ENCODE measurements around the gene PHF5A.
"Not testable (repeated sequence)": the region's sequence is repeated elsewhere in the genome, so short reads cannot be mapped to it uniquely, and the experiment has no call there.

PHF5A gene

GRCh38 chr22:41433480-41433879, 35.0 kb downstream of the PHF5A start:
- not testable (repeated sequence) for H3K27me3 ChIP-seq (ENCODE audit: insufficient read depth, low read length); H3K4me1 ChIP-seq (ENCODE audit: insufficient read depth, low read length); H3K4me3 ChIP-seq (ENCODE audit: low read length); H3K9me3 ChIP-seq (ENCODE audit: low read length); H2AFZ ChIP-seq (ENCODE audit: low read depth, low read length)
- peaks cover 62% of the 10 kb centered on the region for H3K36me3 ChIP-seq (ENCODE audit: insufficient read depth, low read length)

GRCh38 chr22:41431656-41432055, 36.8 kb downstream of the PHF5A start:
- Histone ChIP-seq H3K4me3 (ENCODE audit: low read length) (no peak overlapping the region), H3K4me1 (ENCODE audit: insufficient read depth, low read length) (no peaks in the 10 kb centered on the region), H2AFZ (ENCODE audit: low read depth, low read length) (no peak overlapping the region), H3K27me3 (ENCODE audit: insufficient read depth, low read length) (no peaks in the 10 kb centered on the region), H3K9me3 (ENCODE audit: low read length) (no peaks in the 10 kb centered on the region), H3K36me3 (ENCODE audit: insufficient read depth, low read length) (peaks cover 48% of the 10 kb centered on the region)

GRCh38 chr22:41429951-41430332, 38.5 kb downstream of the PHF5A start:
- H3K27me3 ChIP-seq (ENCODE audit: insufficient read depth, low read length) = no peaks in the 10 kb centered on the region
- H3K4me1 ChIP-seq (ENCODE audit: insufficient read depth, low read length) = no peaks in the 10 kb centered on the region
- no peak overlapping the region for H2AFZ ChIP-seq (ENCODE audit: low read depth, low read length)
- peaks cover 31% of the 10 kb centered on the region for H3K36me3 ChIP-seq (ENCODE audit: insufficient read depth, low read length)
- no peaks in the 10 kb centered on the region for H3K9me3 ChIP-seq (ENCODE audit: low read length)
- no peak overlapping the region for H3K4me3 ChIP-seq (ENCODE audit: low read length)

GRCh38 chr22:41429232-41429950, 39.1 kb downstream of the PHF5A start:
- H3K36me3 ChIP-seq (ENCODE audit: insufficient read depth, low read length) = peaks cover 26% of the 10 kb centered on the region
- no peak overlapping the region for H2AFZ ChIP-seq (ENCODE audit: low read depth, low read length)
- H3K4me3 ChIP-seq (ENCODE audit: low read length) = no peak overlapping the region
- H3K9me3 ChIP-seq (ENCODE audit: low read length) = no peaks in the 10 kb centered on the region
- H3K27me3 ChIP-seq (ENCODE audit: insufficient read depth, low read length) = no peaks in the 10 kb centered on the region
- H3K4me1 ChIP-seq (ENCODE audit: insufficient read depth, low read length) = no peaks in the 10 kb centered on the region

- no peak overlapping the region for H3K4me3 ChIP-seq (ENCODE audit: low read length)
- no peak overlapping the region for H2AFZ ChIP-seq (ENCODE audit: low read depth, low read length)
- no peaks in the 10 kb centered on the region for H3K4me1 ChIP-seq (ENCODE audit: insufficient read depth, low read length)
- peaks cover 12% of the 10 kb centered on the region for H3K36me3 ChIP-seq (ENCODE audit: insufficient read depth, low read length)
- no peaks in the 10 kb centered on the region for H3K27me3 ChIP-seq (ENCODE audit: insufficient read depth, low read length)
- no peaks in the 10 kb centered on the region for H3K9me3 ChIP-seq (ENCODE audit: low read length)
These were observed 42.7 kb downstream of the PHF5A start for GRCh38 chr22:41425660-41426365.

GRCh38 chr22:41418717-41419116, 49.8 kb downstream of the PHF5A start:
- Histone ChIP-seq H3K4me1 (ENCODE audit: insufficient read depth, low read length) (peaks cover 8% of the 10 kb centered on the region), H3K9me3 (ENCODE audit: low read length) (no peaks in the 10 kb centered on the region), H3K4me3 (ENCODE audit: low read length) (no peak overlapping the region), H2AFZ (ENCODE audit: low read depth, low read length) (no peak overlapping the region), H3K36me3 (ENCODE audit: insufficient read depth, low read length) (peaks cover 7% of the 10 kb centered on the region), H3K27me3 (ENCODE audit: insufficient read depth, low read length) (no peaks in the 10 kb centered on the region)

- Histone ChIP-seq H3K27me3 (ENCODE audit: insufficient read depth, low read length) (no peaks in the 10 kb centered on the region), H3K36me3 (ENCODE audit: insufficient read depth, low read length) (peaks cover 3% of the 10 kb centered on the region), H3K4me1 (ENCODE audit: insufficient read depth, low read length) (peaks cover 8% of the 10 kb centered on the region), H2AFZ (ENCODE audit: low read depth, low read length) (no peak overlapping the region), H3K4me3 (ENCODE audit: low read length) (no peak overlapping the region), H3K9me3 (ENCODE audit: low read length) (no peaks in the 10 kb centered on the region)
These were observed 50.7 kb downstream of the PHF5A start for GRCh38 chr22:41417622-41418390.

GRCh38 chr22:41415554-41415953, 52.9 kb downstream of the PHF5A start:
- Histone ChIP-seq H2AFZ (ENCODE audit: low read depth, low read length) (no peak overlapping the region), H3K4me3 (ENCODE audit: low read length) (no peak overlapping the region), H3K9me3 (ENCODE audit: low read length) (no peaks in the 10 kb centered on the region), H3K36me3 (ENCODE audit: insufficient read depth, low read length) (no peaks in the 10 kb centered on the region), H3K4me1 (ENCODE audit: insufficient read depth, low read length) (peaks cover 14% of the 10 kb centered on the region), H3K27me3 (ENCODE audit: insufficient read depth, low read length) (no peaks in the 10 kb centered on the region)

GRCh38 chr22:41411021-41411851, 57.3 kb downstream of the PHF5A start:
- peaks cover 14% of the 10 kb centered on the region for H3K4me1 ChIP-seq (ENCODE audit: insufficient read depth, low read length)
- no peaks in the 10 kb centered on the region for H3K9me3 ChIP-seq (ENCODE audit: low read length)
- H3K27me3 ChIP-seq (ENCODE audit: insufficient read depth, low read length) = no peaks in the 10 kb centered on the region
- H2AFZ ChIP-seq (ENCODE audit: low read depth, low read length) = no peak overlapping the region
- no peaks in the 10 kb centered on the region for H3K36me3 ChIP-seq (ENCODE audit: insufficient read depth, low read length)
- H3K4me3 ChIP-seq (ENCODE audit: low read length) = no peak overlapping the region

- H3K4me1 ChIP-seq (ENCODE audit: insufficient read depth, low read length) = peaks cover 14% of the 10 kb centered on the region
- no peaks in the 10 kb centered on the region for H3K9me3 ChIP-seq (ENCODE audit: low read length)
- H2AFZ ChIP-seq (ENCODE audit: low read depth, low read length) = no peak overlapping the region
- H3K27me3 ChIP-seq (ENCODE audit: insufficient read depth, low read length) = no peaks in the 10 kb centered on the region
- no peak overlapping the region for H3K4me3 ChIP-seq (ENCODE audit: low read length)
- no peaks in the 10 kb centered on the region for H3K36me3 ChIP-seq (ENCODE audit: insufficient read depth, low read length)
These were observed 58.2 kb downstream of the PHF5A start for GRCh38 chr22:41410311-41410751.
